Measurements from ENCODE around the gene CARM1. TPM values are rescaled to one million over a fixed set of nuclear protein-coding genes. Genes with fewer than 3 reads are reported as not detected.
"Not testable (repeated sequence)": the region's sequence is repeated elsewhere in the genome, so short reads cannot be mapped to it uniquely, and the experiment has no call there.

The CARM1 gene
- total RNA-seq, 1 donor from 2014 or later: 32.5 TPM

GRCh38 chr19:10868872-10869547 is 2.3 kb upstream of the CARM1 start:
- ATAC-seq (no peak), DNase-seq (no peak)
- intact Hi-C loops (cut with micrococcal nuclease): loop anchor here (10.0 kb wide), 1 partner anchor 154 kb away; the partner anchor contains the start of gene DNM2

DNA sequence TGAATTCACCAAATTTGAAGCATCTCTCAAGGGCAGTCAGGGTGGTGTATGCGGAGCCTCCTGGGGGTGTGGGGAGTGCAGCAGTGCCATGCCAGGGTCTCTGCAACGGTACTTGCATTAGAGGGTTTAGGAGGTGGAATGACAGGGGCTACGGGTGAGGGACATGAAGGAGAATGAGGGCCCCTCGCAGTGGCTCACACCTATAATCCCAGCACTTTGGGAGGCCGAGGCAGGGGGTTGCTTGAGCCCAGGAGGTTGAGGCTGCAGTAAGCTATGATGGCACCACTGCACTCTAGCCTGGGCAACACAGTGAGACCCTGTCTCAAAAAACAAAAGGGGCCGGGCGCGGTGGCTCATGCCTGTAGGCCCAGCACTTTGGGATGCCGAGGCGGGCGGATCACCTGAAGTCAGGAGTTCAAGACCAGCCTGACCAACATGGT is 1.5 kb upstream of the CARM1 start:
- DNase-seq: peak; percentile 57
- ATAC-seq: not testable (repeated sequence)
- intact Hi-C loops (cut with micrococcal nuclease): loop anchor here (10.0 kb wide), 1 partner anchor 155 kb away; the partner anchor contains the start of gene DNM2

DNA sequence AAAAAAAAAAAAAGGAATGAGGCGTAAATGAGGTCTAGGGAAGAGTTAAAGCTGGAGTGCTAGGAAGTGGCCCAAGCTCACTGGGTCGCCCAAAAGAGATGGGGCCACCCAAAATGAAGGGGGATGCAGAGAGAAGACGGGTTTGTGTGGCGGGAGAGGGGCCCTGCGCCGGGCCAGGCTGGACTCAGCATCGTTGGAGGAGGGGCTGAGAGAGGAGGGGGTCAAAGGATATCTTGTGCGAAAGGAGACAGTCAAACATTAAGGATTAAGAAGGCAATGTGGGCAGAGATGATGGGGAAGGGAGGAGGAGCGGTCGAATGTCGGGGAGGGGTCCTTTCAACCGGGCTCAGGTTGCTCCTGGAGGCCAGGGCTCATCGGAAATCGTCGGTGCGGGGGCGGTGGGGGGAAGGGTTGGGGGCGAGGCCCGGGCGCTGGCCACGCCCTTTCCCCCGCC is 825 bp upstream of the CARM1 start:
- ATAC-seq (no peak), DNase-seq (no peak)
- intact Hi-C loops (cut with micrococcal nuclease): no loop called here

DNA sequence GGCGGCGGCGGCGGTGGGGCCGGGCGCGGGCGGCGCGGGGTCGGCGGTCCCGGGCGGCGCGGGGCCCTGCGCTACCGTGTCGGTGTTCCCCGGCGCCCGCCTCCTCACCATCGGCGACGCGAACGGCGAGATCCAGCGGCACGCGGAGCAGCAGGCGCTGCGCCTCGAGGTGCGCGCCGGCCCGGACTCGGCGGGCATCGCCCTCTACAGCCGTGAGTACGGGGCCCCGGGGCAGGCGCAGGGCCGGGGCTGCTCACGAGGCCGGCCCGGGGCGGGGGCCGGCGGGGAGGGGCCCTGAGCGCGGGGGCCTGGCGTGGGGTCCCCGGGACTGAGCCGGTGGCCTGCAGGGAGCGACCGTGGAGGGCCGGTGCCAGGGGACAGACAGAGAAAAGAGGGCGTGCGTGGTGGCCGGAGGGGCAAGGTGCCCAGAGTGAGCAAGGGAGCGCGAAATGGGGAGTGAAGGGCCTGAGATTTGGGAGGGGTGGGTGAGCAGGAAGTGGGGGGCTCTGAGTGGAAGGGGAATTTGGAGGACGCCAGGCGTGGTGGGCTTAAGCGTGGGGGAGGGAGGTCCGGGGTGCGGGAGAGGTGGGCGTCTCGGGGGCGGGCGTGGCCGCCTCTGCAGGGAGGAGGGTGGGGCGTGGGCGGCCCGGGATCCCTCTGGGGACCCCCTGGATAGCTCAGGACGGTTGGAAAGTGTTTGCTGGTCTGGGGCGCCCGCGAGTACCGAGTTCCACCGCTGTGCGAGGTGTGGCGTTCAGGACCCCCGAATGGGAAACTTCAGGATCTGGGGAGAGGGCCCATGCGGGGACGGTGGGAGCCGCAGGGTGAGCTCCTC is 575 bp downstream of the CARM1 start:
- ATAC-seq (peak; percentile 0), DNase-seq (peak; percentile 71)
- intact Hi-C loops (cut with micrococcal nuclease): no loop called here

GRCh38 chr19:10872546-10873107 is 1.3 kb downstream of the CARM1 start:
- no peak for ATAC-seq

GRCh38 chr19:10874024-10874423 is 2.7 kb downstream of the CARM1 start:
- ATAC-seq (no peak), DNase-seq (no peak)
- intact Hi-C loops (cut with micrococcal nuclease): no loop called here

More at GRCh38 chr19:10872546-10873107, 1.3 kb downstream of the CARM1 start:
- intact Hi-C loops (cut with micrococcal nuclease): no loop called here
- no peak for DNase-seq

- ATAC-seq: peak; percentile 65
- intact Hi-C loops (cut with micrococcal nuclease): no loop called here
- DNase-seq: peak; percentile 51
Observed at GRCh38 chr19:10876459-10877240, 5.3 kb downstream of the CARM1 start.

DNA sequence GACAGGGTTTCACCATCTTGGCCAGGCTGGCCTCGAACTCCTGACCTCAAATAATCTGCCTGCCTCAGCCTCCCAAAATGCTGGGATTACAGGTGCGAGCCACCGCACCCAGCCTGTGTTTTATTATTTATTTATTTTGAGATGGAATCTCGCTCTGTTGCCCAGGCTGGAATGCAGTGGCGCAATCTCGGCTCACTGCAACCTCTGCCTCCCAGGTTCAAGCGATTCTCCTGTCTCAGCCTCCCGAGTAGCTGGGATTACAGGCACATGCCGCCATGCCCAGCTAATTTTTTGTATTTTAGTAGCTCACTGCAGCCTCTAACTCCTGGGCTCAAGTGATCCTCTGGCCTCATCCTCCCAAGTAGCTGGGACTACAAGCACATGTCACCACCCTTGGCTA is 6.3 kb downstream of the CARM1 start:
- DNase-seq; ATAC-seq; intact Hi-C loops (cut with micrococcal nuclease): not testable (repeated sequence)

- no peak for DNase-seq
- intact Hi-C loops (cut with micrococcal nuclease): no loop called here
- ATAC-seq: no peak
Observed at GRCh38 chr19:10878253-10878652, 6.9 kb downstream of the CARM1 start.

- DNase-seq (no peak), ATAC-seq (peak; percentile 6)
- intact Hi-C loops (cut with micrococcal nuclease): no loop called here
Observed at GRCh38 chr19:10881403-10882107, 10.2 kb downstream of the CARM1 start.

DNA sequence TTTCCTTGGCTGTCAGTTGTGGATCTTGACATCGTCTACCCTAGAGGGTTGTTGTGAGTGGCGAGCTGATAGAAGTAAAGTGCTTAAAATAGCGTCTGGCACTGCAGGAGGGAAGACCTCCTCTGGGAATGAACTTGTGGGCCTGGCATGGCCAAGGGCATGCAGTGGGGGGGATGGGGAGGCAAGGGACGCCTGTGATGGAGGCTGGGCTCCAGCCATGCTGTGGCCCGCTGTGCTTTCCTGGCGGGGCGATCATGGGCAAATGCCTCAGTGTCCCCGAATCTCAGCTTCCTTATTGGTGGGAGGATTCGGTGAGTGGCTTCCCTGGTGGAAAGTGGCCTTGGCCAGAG is 10.7 kb downstream of the CARM1 start:
- DNase-seq (peak; percentile 72), ATAC-seq (peak; percentile 86)
- intact Hi-C loops (cut with micrococcal nuclease): no loop called here

DNA sequence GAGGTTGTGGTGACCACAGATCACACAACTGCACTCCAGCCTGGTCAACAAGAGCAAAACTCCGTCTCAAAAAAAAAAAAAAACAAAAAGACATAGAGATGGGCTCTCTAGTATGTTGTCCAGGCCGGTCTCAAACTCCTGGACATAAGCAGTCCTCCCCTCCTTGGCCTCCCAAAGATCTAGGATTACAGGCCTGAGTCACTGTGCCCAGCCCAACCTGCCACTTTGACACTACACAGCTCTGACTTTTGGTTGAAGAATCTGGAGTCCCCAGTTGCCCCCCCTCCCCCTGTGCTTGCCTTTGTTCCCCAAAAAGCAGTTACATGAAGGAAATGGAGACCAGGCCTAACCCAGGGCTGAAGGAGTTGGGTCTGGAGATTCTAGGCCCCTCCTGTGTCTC is 12.9 kb downstream of the CARM1 start:
- intact Hi-C loops (cut with micrococcal nuclease): no loop called here
- no peak for DNase-seq
- no peak for ATAC-seq

DNA sequence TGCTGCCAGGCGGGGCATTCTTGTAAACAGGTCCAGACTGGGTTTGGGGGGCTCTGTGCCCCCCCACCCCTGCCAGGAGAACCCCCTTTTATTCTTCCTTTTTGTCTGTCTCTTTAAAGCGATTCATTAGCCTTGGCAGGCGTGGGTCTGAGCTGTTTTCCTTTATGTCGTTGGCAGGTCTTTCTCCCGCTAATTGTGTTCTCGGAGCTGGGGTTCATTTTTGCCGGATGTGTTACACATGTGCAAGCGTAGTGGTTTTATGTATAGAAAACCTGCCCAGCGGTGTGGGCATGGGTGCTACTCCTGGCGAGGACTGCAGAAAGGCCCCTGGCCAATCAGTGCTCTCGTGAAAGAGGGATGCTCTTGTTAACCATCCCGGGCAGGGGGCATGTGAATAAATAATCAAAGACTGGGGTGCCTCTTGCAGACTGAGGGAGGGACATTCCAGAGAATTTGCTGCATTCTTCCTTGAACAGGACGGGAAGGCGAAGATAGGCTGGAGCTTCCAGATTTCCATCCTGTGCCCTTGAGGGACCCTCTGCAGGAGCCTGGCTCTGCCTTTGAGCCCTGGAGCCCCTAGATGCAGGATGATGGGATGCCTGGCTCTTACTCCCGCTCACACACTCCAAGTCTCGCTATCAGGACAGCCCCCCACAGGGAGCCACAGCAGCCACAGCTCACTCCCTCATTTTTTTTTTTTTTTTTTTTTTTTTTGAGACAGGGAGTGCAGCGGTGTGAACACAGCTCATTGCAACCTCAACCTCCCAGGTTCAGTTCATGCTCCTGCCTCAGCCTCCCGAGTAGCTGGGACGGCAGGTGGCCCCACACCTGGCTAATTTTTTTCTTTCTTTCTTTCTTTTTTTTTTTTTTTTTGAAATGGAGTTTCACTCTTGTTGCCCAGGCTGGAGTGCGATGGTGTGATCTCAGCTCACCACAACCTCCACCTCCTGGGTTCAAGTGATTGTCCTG is 14.1 kb downstream of the CARM1 start:
- intact Hi-C loops (cut with micrococcal nuclease): no loop called here
- ATAC-seq: no peak

GRCh38 chr19:10887616-10888367 is 16.4 kb downstream of the CARM1 start:
- intact Hi-C loops (cut with micrococcal nuclease): no loop called here
- ATAC-seq (no peak), DNase-seq (no peak)

More for the DNA sequence above, 14.1 kb downstream of the CARM1 start:
- DNase-seq: no peak

DNA sequence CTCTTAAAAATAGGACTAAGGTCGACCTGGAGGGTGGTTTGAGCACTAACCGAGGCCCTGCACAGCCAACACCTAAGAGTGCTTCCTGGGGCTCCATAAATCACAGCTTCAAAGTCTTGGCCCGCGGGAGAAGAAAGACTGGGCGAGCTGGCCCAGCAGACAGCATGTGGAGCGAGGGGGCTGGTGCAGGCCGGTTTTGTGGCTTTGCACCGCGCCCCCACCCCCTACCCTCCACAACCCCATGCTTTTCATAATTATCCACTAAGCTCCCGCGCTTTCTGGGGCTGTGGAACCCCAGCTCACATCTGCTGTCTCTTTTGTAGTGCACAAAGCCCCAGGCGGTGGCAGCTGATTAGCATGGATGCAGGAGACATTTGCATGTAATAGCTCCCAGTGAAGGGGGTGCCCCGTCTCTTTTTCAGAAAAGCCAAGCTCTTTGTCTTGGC is 17.1 kb downstream of the CARM1 start:
- ATAC-seq: no peak
- DNase-seq: no peak
- intact Hi-C loops (cut with micrococcal nuclease): no loop called here

GRCh38 chr19:10889880-10890279 is 18.5 kb downstream of the CARM1 start:
- DNase-seq: no peak
- ATAC-seq: no peak
- intact Hi-C loops (cut with micrococcal nuclease): no loop called here
